Osteoblast (primary cell): ENCODE measurements around the gene ATP1B3. TPM values are rescaled to one million over a fixed set of nuclear protein-coding genes. Genes with fewer than 3 reads are reported as not detected.
A peak's percentile ranks its signal among the peaks of the same experiment; 100 is the strongest.

Source experiments
- DNase-seq: peaks from one replicate; pipeline ENCODE4 v3.0.0; 2011; ENCODE audit warnings: low spot score, mixed read lengths; ENCODE audit not compliant: insufficient read length; ENCODE audit errors: missing footprints
- H2AFZ ChIP-seq: 2 replicates; pipeline ENCODE4 v1.6.0; 2011; ENCODE audit warnings: mild to moderate bottlenecking, low read length
- H3K27ac ChIP-seq: 2 replicates; pipeline ENCODE4 v1.5.1; 2011; ENCODE audit warnings: mild to moderate bottlenecking, low read depth, low read length, moderate library complexity
- H3K27me3 ChIP-seq: 2 replicates; pipeline ENCODE4 v1.6.0; 2012; ENCODE audit warnings: mild to moderate bottlenecking, control low read depth, inconsistent platforms, low read length, moderate library complexity; ENCODE audit not compliant: insufficient read depth
- H3K36me3 ChIP-seq: 2 replicates; pipeline ENCODE4 v1.5.1; 2011; ENCODE audit warnings: mild to moderate bottlenecking, low read length, control low read depth, moderate library complexity; ENCODE audit not compliant: insufficient read depth
- H3K4me1 ChIP-seq: 2 replicates; pipeline ENCODE4 v1.5.1; 2011; ENCODE audit warnings: mild to moderate bottlenecking, low read length, control low read depth, moderate library complexity; ENCODE audit not compliant: insufficient read depth
- H3K4me2 ChIP-seq: 2 replicates; pipeline ENCODE4 v1.6.0; 2011; ENCODE audit warnings: mild to moderate bottlenecking, low read length; ENCODE audit not compliant: insufficient read depth
- H3K4me3 ChIP-seq: fragments of 200-600 bp; sonication (generic); 3 replicates; pipeline ENCODE4 v1.5.1; 2012; ENCODE audit warnings: mild to moderate bottlenecking, low read length, inconsistent platforms; ENCODE audit not compliant: insufficient read depth
- H3K79me2 ChIP-seq: 2 replicates; pipeline ENCODE4 v1.6.0; 2012; ENCODE audit warnings: mild to moderate bottlenecking, low read length, control low read depth, inconsistent platforms; ENCODE audit not compliant: insufficient read depth
- H3K9me3 ChIP-seq: 2 replicates; pipeline ENCODE4 v1.5.1; 2011; ENCODE audit warnings: low read depth, low read length, control low read depth
- H4K20me1 ChIP-seq: 2 replicates; pipeline ENCODE4 v1.6.0; 2012; ENCODE audit warnings: mild to moderate bottlenecking, low read length, control low read depth; ENCODE audit not compliant: insufficient read depth
- CTCF ChIP-seq: IDR thresholded peaks from 2 replicates; pipeline ENCODE4 v1.5.1; 2011; ENCODE audit warnings: mild to moderate bottlenecking, low read depth, low read length, moderate library complexity; ENCODE audit errors: extremely low read depth
- total RNA-seq: library from RNA; depleted of rRNA; stranded (reverse); fragments of >200 nt; gene quantifications from 2 replicates; pipeline ENCODE4 v1.2.3, GENCODE V29; 2012

The ATP1B3 gene
- total RNA-seq, 1 donor: 37.3 TPM

GRCh38 chr3:141934354-141934753 lies 57.9 kb downstream of the ATP1B3 start:
- Histone ChIP-seq H3K27me3 (no peaks in the 10 kb centered on the region), H3K36me3 (no peaks in the 10 kb centered on the region), H4K20me1 (no peaks in the 10 kb centered on the region), H3K4me2 (no peak overlapping the region), H3K79me2 (no peaks in the 10 kb centered on the region), H2AFZ (no peak overlapping the region), H3K4me3 (no peak overlapping the region), H3K4me1 (no peaks in the 10 kb centered on the region), H3K9me3 (no peaks in the 10 kb centered on the region), H3K27ac (no peak overlapping the region)
- no peak for TF ChIP-seq CTCF
- no peak for DNase-seq

GRCh38 chr3:141938011-141938500 lies 61.6 kb downstream of the ATP1B3 start:
- DNase-seq: no peak

GRCh38 chr3:141939759-141940158 lies 63.3 kb downstream of the ATP1B3 start:
- no peak overlapping the region for H2AFZ ChIP-seq
- no peak for DNase-seq
- H3K4me3 ChIP-seq: no peak overlapping the region
- no peaks in the 10 kb centered on the region for H4K20me1 ChIP-seq
- peak overlapping the region; percentile 32 for H3K4me2 ChIP-seq
- no peaks in the 10 kb centered on the region for H3K79me2 ChIP-seq
- no peak overlapping the region for H3K27ac ChIP-seq
- no peaks in the 10 kb centered on the region for H3K36me3 ChIP-seq
- no peaks in the 10 kb centered on the region for H3K9me3 ChIP-seq
- TF ChIP-seq CTCF: no peak
- H3K4me1 ChIP-seq: peaks cover 11% of the 10 kb centered on the region
- no peaks in the 10 kb centered on the region for H3K27me3 ChIP-seq

More at GRCh38 chr3:141938011-141938500, 61.6 kb downstream of the ATP1B3 start:
- H2AFZ ChIP-seq: no peak overlapping the region
- H3K4me1 ChIP-seq: peaks cover 11% of the 10 kb centered on the region
- no peak overlapping the region for H3K4me3 ChIP-seq
- no peaks in the 10 kb centered on the region for H3K9me3 ChIP-seq
- no peaks in the 10 kb centered on the region for H4K20me1 ChIP-seq
- no peak overlapping the region for H3K4me2 ChIP-seq
- no peaks in the 10 kb centered on the region for H3K27me3 ChIP-seq
- no peaks in the 10 kb centered on the region for H3K36me3 ChIP-seq
- no peak overlapping the region for H3K27ac ChIP-seq
- TF ChIP-seq CTCF: no peak
- H3K79me2 ChIP-seq: no peaks in the 10 kb centered on the region

- no peaks in the 10 kb centered on the region for H4K20me1 ChIP-seq
- peaks cover 11% of the 10 kb centered on the region for H3K4me1 ChIP-seq
- H3K4me3 ChIP-seq: no peak overlapping the region
- H3K9me3 ChIP-seq: no peaks in the 10 kb centered on the region
- DNase-seq: peak; percentile 93
- no peak for TF ChIP-seq CTCF
- H3K79me2 ChIP-seq: no peaks in the 10 kb centered on the region
- H3K27ac ChIP-seq: no peak overlapping the region
- no peaks in the 10 kb centered on the region for H3K36me3 ChIP-seq
- H3K4me2 ChIP-seq: peak overlapping the region; percentile 32
- H3K27me3 ChIP-seq: no peaks in the 10 kb centered on the region
- H2AFZ ChIP-seq: peak overlapping the region; percentile 14
Observed at GRCh38 chr3:141940194-141940776, 63.8 kb downstream of the ATP1B3 start.
